ENCODE data around the gene DCXR. TPM values are rescaled to one million over a fixed set of nuclear protein-coding genes. Genes with fewer than 3 reads are reported as not detected.

The DCXR gene
- polyA plus RNA-seq, 1 donor = 31.5 TPM

DNA sequence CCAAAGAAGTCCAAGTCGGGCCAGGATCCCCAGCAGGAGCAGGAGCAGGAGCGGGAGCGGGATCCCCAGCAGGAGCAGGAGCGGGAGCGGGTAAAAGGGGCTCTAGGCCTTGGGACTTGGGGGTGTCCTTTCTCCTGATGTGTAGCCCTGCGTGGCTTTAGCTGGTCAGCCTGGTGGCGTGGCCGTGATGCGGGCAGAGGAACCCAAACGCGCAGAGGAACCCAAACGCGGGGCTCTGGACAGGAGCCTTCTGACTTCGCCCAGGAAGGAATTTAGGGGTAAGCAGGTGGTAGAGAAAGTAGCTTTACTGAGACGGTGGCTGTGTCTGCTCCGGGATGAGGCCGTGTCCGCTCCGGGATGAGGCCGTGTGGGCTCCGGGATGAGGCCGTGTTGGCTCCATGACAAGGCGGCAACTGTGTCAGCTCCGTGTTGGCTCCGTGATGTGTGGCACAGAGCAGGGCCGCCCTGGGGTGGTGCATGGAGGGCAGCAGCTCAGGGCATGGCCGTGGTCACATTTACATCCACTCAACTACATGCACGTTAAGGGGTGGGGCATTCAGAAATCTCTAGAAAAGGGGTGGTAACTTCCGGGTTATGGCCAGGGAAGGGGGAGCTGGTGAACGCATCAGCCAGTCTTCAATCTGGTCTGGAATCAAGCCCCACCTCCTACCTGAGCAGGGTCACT lies 40.6 kb downstream of the DCXR start:
- no peak for DNase-seq

DNA sequence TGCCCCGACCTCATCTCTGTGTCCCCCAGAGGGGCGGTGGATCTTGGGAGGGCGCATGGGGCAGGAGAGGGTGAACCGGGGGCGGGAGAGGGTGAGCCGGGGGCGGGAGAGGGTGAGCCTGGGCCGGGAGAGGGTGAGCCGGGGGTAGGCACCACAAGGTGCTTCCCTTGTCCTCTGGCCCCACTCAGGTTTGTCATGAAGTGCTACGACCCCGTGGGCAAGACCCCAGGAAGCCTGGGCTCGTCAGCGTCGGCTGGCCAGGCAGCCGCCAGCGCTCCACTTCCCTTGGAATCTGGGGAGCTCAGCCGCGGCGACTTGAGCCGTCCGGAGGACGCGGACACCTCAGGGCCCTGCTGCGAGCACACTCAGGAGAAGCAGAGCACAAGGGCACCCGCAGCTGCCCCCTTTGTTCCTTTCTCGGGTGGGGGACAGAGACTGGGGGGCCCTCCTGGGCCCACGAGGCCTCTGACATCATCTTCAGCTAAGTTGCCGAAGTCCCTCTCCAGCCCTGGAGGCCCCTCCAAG lies 41.2 kb downstream of the DCXR start:
- no peak for DNase-seq

DNA sequence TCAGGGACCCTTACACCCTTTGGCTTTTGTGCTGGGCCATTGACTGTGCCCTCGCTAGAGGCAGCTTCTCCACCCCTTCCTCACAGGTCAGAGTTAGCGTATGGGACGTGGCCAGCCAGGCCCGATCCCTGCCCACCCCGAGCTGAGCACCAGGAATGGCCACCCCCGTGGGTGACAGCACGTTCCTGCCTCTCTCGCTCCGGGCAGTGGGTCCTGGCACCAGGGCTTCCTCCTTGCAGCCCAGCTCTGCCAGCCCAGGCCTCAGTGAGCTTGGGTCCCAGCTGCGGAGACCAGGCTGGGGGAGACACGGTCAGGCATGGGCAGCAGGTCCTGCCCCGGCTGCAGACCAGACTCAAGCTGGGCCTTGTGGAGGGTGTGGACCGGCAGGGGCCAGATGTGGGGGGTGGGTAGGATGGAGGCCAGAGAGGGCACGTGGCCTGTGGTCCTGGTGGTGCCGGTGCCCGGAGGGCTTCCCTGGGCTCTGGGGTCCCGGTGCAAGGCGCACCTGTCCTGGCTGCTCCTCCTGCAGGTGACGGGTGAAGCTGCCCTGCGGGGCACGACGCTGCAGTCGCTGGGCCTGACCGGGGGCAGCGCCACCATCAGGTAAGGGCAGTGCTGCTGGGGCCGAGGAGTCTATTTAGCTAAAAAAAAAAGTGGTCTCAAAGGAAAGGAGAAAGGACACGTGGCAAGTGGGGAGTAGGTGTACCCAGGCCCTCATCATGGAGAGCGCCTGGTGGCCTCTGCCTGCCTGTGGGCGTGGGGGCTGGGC lies 41.9 kb downstream of the DCXR start:
- no peak for DNase-seq

DNA sequence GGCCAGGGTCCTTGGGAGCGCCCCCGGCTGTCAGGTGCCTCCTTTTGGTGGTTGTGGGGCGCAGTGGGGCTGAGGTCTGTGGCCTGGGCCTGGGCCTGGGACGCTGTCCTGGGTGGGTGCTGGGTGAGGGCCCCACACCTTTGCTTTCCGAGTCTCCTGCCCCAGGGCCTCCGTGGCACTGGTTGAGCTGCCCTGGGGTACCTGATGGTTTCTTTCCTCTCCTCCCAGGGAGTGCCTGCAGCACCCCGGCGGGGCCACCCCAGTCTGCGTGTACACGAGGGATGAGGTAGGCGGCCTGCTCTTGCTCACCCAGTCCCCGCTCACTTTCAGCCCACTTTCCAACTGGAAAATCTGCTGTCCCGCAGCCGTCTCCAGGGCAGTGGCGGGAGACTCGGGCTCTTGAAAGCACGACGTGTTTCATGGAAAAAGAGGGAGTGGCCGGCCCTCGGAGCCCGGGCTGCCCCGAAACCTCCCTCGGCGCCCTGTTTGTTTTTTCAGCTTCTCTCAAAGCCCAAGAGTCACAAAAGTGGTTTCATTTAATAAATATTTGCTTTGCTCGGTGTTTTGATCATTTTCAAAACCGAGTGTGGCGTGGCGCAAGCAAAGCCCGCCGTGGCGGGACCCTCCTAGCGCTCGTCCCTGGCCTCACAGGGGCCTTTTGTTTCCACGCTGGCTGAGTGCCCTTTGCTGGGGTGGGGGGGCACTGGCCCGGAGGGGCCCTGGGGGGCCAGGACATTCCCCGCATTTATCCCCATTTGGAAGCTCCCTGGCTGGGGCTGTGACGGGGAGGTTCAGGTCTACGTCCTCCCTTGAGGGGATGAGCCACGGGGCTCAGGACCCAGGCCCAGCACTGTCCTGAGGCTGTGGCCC lies 42.7 kb downstream of the DCXR start:
- DNase-seq = no peak

DNA sequence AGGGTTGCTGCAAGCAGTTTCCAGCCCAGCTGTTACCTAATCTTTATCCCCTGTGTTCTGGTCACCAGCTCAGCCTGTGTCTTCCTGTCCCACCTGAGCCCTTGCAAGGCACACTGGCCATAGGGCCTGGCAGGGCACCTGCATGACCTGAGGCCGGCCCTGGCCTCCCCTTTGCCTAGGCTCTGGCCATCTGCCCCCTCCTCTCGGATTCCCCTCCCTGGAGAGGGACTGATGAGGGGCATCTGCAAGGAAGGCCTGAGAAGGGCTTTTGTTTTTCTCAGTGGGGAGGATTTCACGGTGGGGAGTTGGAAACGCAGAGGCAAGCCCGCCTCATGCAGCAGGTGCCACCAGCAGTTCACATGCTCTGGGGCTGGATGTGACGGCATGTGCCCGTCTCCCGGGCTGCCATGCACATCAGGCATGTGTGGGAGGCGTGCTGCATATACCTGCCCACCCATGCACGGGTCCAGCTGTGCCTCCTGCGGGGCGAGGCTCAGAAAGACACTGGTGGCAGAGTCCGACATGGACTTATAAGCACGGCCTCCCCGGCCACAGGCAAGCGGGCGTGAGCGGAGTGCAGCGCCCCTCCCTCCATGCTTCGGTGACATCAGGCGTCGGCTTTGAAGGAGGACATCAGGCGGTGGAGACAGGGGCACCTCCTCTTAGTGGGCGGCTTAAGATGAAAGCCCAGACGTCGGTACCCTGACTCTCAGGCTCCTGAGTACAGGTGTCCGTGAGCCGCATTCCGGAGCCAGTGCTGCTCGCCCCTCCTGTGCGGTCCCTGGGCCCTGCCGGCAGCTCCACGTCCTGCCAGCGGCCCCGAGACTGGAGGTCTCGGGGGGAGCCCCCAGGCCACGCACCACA lies 43.5 kb downstream of the DCXR start:
- no peak for DNase-seq

DNA sequence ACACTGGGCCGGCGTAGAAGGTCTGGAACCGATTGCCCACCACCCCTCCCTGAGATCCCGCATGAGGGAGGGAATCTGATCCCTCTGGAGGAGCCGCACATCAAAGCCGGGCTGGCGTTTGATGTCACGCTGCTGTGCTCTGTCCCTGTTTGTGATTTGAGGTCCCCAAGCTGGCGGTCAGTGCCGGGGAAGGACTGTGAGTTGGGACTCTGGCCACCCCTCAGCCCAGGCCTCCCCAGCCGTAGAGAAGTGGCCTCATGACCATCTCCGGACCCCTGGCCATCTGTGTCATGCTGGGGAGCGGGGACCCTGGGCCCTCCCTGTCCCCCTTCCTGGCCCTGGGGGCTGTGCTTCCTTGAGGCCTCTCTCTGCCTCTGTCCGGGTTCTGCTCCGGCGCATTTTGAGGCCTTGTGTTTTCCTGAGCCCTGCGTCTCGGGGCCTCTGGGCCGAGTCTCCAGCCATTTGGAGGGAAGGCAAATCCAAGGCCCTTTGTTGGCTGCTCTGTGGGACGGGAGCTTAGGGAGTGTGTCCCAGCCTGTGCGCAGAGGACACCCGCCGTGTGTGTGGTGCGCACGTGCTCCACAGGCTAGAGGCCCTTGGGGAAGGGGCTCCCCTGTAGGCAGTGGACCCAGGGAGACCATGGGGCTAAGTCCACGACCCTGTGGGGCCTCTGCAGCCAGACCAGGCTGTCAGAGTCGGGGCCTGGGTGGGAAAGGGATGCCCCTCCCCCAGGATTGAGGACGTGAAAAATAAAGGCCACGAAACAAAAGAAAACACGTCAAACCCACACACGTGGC lies 45.0 kb downstream of the DCXR start:
- DNase-seq = no peak

DNA sequence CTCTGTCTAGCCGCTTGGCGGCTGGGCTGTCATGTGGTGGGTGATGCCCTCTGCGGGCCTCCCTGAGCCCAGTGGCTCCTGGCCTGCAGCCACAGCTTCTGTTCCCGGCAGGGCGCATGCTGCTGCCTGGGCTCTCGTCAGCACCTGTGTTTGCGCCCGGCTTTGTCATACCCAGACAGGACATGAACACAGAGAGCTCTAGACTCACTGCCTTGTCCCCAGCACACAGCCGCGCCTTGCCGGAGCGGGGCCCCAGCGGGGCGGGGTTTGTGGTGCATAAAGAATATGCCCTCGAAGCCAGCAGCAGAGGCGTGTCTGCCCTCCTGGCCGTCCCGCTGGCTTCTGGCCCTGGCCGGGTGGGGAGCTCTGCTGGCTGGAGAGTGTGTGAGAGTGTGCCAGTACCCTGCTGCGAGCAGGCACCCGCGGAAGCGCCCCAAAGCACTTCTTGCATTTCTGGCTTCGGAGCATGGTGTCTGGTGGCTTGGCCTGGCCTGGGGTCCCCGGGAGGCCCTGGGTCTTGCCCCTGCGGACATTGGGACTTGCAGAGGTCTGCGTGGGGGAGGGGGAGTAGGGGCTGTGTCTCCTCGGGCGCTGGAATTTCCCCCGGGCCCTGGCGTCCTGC lies 45.7 kb downstream of the DCXR start:
- DNase-seq = peak; percentile 58

DNA sequence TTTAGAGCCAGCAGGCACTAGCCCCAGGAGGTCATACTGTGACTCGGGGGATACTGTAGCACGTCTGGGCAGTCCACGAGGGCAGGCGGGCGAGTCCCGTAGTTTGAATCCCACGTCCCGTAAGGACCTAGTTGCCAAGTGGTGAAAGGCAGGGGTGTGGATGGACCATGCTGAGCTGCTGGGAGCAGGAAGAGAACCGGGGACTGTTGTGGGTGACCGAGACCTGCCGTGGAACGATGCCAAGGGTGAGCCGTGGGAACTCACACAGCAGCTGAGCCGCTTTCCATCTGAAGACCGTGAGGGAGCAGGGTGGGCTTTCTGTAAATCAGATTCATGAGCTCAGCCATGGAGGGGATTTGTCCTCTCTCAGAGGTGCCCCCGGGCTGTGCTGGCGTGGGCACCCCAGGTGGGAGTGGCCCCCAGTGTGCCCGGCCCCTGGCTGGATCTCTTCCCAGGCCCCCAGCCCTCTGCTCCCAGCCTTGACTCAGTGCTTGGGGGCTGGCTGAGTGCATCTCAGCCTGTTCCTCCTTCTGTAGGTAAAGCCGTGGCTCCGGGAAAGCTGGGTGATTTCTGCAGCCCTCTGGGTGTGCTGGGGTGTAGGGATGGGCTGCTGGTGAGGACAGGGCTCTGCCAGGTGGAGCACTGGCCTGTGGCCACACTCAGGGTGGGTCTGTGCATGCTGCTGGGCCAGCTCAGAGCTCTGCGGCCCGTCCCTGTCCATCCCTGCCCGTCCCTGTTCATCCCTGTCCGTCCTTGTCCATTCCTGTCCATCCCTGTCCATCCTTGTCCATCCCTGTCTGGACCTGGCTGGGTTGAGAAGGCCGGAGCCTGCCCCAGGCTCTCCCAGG lies 46.4 kb downstream of the DCXR start:
- DNase-seq = no peak

DNA sequence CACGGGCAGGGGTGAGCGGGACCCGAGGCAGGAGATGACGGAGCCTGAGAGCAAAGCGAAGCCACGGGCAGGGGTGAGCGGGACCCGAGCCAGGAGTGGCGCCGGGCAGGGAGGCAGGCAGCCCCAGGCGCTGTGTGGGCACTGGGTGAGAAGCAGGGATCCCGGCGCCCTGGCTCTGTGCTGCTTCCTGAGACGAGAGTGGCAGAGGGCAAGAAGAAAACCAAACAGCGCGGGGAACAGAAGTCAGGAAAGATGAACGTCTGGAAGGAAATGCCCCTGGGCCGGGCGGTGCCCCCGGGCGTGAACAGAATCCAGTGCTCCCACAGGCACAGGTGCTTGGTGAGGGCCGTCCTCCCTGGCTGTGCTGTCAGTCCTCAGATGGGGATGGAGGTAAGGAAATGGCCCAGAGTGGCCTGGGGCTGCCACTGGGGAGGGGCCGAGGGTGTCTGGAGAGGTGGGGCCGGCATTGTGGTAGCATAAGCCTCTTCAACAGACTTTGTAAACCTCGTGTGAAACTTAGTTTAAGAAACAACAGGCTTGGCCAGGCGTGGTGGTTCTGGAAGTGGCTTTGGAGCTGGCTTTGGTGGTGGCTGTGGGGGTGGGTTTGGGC lies 50.2 kb downstream of the DCXR start:
- no peak for DNase-seq

DNA sequence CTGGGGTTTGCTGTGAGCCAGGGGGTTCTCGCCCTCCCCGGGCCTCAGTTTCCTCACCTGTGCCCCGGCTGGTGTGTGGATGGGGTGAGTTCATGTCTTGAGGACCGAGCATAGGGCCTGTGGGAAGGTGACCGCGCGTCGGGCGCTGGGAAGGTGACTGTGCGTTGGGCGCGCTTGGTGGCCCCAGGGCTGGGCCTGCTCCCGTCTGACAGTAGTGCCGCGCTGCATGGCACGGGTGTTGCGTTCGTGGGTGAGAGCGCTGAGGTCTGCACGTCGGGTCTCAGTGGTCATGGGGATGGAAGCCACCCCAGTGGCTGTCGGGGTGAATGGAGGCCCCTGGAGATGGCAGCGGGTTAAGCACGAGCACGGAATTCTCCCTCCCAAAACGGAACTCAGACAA lies 50.9 kb downstream of the DCXR start:
- DNase-seq = no peak

Other genes starting within 250 kb of the DCXR start
- not detected for gene GCGR, start 233.5 kb downstream of the DCXR start, polyA plus RNA-seq (ENCODE audit: insufficient read length)
- 135 TPM for gene MCRIP1, start 204.4 kb downstream of the DCXR start, polyA plus RNA-seq (ENCODE audit: insufficient read length)
- 52.6 TPM for gene PPP1R27, start 202.6 kb downstream of the DCXR start, polyA plus RNA-seq (ENCODE audit: insufficient read length)
- gene P4HB, start 177.2 kb downstream of the DCXR start, polyA plus RNA-seq (ENCODE audit: insufficient read length) = 366 TPM
- 166 TPM for gene ARHGDIA, start 166.4 kb downstream of the DCXR start, polyA plus RNA-seq (ENCODE audit: insufficient read length)
- 57.6 TPM for gene ALYREF, start 146.1 kb downstream of the DCXR start, polyA plus RNA-seq (ENCODE audit: insufficient read length)
- gene ANAPC11, start 146.0 kb downstream of the DCXR start, polyA plus RNA-seq (ENCODE audit: insufficient read length) = 116 TPM
- 0.96 TPM for gene NPB, start 135.5 kb downstream of the DCXR start, polyA plus RNA-seq (ENCODE audit: insufficient read length)
- 11.5 TPM for gene PCYT2, start 126.3 kb downstream of the DCXR start, polyA plus RNA-seq (ENCODE audit: insufficient read length)
- 9.3 TPM for gene SIRT7, start 119.5 kb downstream of the DCXR start, polyA plus RNA-seq (ENCODE audit: insufficient read length)
- 16.3 TPM for gene MAFG, start 110.0 kb downstream of the DCXR start, polyA plus RNA-seq (ENCODE audit: insufficient read length)
- gene PYCR1, start 100.4 kb downstream of the DCXR start, polyA plus RNA-seq (ENCODE audit: insufficient read length) = 56.7 TPM
- gene MYADML2, start 90.5 kb downstream of the DCXR start, polyA plus RNA-seq (ENCODE audit: insufficient read length) = 25.0 TPM
- gene NOTUM, start 76.5 kb downstream of the DCXR start, polyA plus RNA-seq (ENCODE audit: insufficient read length) = 4.4 TPM
- 30.0 TPM for gene ASPSCR1, start 60.1 kb downstream of the DCXR start, polyA plus RNA-seq (ENCODE audit: insufficient read length)
- gene CENPX, start 14.8 kb downstream of the DCXR start, polyA plus RNA-seq (ENCODE audit: insufficient read length) = 36.0 TPM
- 10.6 TPM for gene LRRC45, start 14.4 kb downstream of the DCXR start, polyA plus RNA-seq (ENCODE audit: insufficient read length)
- gene RAC3, start 6.0 kb downstream of the DCXR start, polyA plus RNA-seq (ENCODE audit: insufficient read length) = 7.1 TPM
- 34.8 TPM for gene RFNG, start 14.1 kb upstream of the DCXR start, polyA plus RNA-seq (ENCODE audit: insufficient read length)
- gene GPS1, start 14.2 kb upstream of the DCXR start, polyA plus RNA-seq (ENCODE audit: insufficient read length) = 84.4 TPM
- 63.4 TPM for gene DUS1L, start 28.1 kb upstream of the DCXR start, polyA plus RNA-seq (ENCODE audit: insufficient read length)
- gene FASN, start 60.5 kb upstream of the DCXR start, polyA plus RNA-seq (ENCODE audit: insufficient read length) = 34.7 TPM
- gene CCDC57, start 175.1 kb upstream of the DCXR start, polyA plus RNA-seq (ENCODE audit: insufficient read length) = 29.9 TPM
- 34.8 TPM for gene SLC16A3, start 191.3 kb upstream of the DCXR start, polyA plus RNA-seq (ENCODE audit: insufficient read length)
- gene CSNK1D, start 236.0 kb upstream of the DCXR start, polyA plus RNA-seq (ENCODE audit: insufficient read length) = 81.9 TPM

All from hindlimb muscle (tissue), 1 donor.